Stimulated activated CD4-positive, alpha-beta T cell treated with anti-CD3 and anti-CD28 coated beads, Interleukin-15, amount 100 ng/mL, for 24 hours (primary cell): ENCODE data around the gene TMCC3.
"Not testable (repeated sequence)": the region's sequence is repeated elsewhere in the genome, so short reads cannot be mapped to it uniquely, and the experiment has no call there.

ENCODE experiments used
- DNase-seq: peaks from one replicate; pipeline ENCODE4 v3.0.0-alpha.2; 2020

The TMCC3 gene

DNA sequence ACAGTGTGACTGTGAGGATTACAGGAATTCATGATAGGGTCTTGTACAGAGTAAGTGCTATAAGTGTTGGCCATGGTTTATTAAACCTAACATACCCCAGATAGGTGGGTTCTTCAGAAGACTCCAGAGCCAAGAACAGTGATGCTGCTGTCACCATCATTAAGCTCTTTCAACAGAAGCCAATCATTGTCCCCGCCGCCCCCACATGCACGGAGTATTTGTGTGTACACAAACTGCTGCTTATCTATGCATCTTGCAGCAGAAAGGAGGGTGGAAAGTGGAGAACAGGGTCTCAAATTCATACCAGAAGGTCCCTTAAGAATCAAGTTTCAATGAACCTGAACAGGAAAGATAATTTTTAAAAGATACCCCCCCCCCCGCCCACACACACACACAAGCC, 51.2 kb downstream of the TMCC3 start:
- DNase-seq = no peak

DNA sequence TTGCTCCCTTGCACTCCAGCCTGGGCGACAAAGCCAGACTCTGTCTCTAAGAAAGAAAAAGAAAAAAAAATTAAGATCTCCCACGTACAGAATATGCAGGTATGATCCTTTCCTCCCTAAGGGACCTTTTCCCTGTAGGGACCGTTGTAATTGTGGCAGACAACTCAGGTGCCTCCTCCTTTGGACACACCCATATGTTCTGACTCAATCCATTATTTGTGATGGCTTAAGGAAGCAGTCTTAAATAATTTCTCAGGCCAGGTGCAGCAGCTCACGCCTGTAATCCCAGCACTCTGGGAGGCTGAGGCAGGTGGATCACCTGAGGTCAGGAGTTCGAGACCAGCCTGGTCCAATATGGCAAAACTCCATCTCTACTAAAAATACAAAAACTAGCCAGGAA, 53.1 kb downstream of the TMCC3 start:
- DNase-seq = no peak

DNA sequence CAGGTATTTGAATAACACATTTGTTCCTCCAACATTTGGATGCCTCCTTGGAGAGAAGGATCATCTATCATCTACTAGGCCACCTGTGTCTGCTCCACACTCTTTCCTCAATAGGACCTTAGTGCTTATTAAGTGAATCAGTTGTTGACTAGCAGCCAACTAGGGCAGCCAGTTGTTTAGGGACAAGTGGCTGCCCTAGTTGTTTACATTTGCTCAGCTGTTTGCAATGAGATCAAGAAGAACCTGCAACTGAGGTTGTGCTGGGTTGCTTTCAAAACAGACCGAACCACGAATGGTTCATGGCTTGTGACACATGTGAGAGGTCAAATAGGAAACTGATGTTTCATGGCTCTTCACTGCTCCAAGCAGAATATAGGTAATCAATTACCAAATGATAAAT, 53.8 kb downstream of the TMCC3 start:
- no peak for DNase-seq

DNA sequence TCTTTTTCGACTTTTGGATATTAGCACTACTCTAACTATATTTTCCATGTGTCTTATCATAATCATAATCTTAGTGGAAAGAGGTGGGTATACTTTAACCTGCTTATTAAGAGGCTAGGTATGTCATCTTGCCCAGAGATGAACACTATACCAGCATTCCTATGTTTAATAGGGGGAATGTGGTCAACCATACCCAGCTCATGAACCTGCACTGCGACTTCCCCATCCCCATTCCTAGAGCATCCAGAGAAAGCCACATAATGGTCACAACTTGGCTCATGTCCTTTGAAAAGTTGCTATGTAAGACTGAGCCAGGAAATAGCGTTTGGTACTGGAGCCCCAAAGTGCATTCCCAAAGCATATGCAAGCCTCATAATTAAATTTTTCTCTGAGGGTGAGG, 55.2 kb downstream of the TMCC3 start:
- DNase-seq = no peak

DNA sequence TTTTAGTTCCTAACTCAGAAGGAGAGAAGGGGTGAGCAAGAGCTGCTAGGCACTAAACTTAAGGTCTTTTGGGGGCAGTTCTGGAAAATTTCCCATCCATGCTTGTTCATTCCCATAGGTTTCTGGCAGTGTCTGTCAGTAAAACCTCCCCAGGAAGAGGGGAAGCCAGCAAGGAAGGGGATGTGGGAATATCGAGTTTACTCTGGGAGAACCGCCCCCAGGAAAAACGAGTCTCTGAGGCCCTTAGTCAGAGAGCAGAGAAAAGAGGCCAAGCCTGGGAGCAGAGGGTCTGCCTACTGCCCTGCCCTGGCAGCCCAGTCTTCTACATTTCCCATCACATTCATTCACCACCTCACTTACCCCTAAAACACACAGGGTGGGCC, 55.9 kb downstream of the TMCC3 start:
- DNase-seq = no peak

DNA sequence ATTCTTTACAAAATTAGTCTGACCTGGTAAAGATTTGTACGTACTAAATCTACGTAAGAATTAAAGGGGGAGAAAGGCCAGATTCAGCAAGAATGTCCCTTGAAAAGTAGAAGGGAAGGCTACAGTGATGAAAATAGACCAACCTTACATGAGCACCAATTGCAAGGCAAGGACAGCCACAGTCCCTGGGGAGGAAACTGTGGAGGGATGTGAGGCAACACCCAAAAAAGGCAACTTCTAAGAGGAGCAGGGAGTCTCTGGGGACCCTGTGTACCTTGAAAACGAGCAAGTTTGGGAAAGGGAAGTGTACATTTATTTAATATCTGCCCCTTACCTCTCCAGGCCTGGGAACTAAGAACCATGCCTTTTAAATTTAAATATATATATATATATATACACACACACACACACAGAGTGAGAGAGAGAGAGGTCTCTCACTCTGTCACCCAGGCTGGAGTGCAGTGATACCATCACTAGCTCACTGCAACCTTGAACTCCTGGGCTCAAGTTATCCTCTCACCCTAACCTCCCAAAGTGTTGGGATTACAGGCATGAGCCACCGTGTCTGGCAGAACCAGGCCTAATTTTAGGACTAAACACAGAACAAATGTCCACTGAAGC, 56.4 kb downstream of the TMCC3 start:
- no peak for DNase-seq

DNA sequence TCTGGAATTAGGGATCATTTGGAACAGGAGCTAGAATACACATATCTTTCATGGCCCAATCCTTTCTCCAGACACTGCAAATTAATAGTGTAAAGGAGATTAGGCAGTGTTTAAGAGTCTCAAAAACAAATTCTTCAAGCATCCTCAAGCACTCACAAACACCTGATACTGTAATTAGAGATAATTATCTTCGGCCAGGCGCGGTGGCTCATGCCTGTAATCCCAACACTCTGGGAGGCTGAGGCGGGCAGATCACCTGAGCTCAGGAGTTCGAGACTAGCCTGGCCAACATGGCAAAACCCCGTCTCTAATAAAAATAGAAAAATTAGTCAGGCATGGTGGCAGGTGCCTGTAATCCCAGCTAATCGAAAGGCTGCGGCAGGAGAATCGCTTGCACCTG, 57.6 kb downstream of the TMCC3 start:
- not testable (repeated sequence) for DNase-seq

DNA sequence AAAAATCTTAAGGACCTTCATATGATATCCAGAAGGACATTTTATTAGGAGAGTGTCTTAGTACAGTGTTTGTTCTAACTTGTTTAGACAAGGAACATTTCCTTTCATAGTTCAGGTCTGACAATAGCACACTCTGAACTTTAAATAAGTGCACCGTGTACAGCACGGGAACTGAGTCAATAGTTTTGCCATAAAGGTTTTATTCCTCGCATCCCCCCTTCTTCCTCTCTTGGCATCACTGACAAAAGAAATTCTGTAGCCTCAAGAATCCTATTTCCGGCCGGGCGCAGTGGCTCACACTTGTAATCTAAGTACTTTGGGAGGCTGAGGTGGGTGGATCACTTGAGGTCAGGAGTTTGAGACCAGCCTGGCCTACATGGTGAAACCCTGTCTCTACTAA, 58.3 kb downstream of the TMCC3 start:
- no peak for DNase-seq

DNA sequence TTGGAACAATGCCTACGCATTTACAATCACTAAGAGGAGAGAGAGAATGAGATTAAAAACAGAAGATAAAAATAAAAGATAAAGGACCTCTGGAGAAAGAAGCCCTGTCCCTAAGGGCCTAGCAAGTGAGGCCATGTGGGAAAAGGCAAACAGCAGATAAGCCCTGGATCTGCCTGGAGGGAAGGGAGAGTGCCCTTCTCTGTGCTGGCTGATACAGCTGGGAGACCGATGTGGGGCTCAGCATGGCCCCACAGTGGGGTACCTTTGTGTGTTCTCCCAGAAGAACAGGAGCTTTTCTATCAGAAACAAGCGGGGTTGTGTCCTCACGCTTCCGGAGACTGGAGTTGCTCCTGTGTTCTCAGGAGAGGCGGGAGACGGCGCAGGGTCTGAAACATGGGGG, 59.9 kb downstream of the TMCC3 start:
- DNase-seq = no peak

DNA sequence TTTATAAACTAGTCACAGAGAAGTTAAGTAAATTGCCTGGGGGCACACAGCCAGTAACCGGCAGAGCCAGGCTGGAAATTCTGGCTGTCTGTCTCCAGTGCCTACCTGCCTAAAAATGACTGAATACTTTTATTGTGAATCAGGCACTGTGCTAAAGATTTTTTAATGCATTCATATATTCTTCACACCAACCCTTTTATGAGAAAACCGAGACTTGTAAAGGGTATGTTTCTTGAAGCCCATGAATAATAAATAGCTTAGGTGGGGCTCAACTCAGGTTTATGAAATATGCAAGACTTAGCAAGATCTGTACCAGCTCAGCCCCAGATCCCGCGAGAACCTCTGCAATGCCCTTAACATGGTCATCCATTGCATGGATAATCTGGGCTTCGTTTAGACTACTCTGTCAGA, 60.8 kb downstream of the TMCC3 start:
- no peak for DNase-seq

DNA sequence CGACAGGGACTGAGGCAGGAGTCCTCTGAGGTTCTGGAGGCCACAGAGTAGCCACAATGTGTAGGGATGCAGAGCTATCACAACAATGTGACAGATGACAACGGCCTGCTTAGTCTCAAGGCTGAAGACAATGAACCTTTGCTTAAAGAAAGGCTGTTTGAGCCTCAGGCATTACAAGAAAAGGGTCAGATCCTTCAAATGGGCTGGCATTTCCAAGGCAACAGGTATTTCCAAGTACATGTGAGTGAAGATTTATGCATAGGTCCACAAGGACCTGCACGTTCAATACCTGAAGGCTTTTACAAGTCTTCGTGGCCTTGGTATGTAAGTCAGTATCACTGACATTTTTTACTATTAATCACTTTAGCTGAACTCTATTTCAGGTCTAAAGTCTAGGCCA, 62.0 kb downstream of the TMCC3 start:
- no peak for DNase-seq

DNA sequence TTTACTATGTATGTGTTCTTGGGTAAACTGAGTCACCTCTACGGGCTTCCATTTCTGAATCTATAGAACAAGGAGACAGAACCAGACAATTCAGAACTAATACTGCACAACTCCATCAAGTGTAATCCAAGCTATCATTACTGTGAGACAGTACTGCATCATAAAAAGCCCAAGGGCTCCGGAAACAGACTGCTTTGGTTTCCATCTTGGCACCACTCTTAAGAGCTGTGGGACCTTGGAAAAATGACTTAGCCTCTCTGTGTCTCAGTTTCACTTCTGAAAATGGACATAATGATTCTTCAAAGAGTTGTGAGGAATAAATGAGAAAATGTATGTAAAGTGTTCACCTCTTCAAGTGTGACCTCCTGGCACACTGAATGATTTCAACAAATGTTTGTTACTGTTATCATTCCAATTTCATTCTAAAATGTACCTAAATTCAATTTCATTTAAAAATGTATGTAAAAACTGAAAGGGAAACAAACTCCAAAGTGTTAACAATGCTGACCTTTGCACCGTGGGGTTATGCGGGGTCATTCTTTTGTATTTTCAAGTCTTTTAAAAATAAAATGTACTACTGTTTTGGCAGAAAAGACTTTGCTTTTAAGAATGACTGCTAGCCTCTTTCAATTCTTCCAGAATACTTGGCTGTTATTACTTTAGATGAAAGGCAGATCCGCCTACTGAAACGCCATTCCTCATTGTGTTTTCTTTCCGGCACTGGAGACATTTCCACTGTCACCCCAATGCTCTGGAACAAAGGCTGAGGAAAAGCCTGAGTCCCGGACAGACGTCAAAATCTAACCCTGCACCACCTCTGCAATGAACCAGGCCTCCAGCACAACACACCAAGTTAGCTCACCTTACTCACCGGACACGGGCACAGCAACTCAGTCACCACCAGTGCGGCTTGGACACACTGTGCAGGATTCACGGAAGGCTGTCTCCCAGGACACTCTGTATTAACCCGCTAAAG, 62.8 kb downstream of the TMCC3 start:
- no peak for DNase-seq

DNA sequence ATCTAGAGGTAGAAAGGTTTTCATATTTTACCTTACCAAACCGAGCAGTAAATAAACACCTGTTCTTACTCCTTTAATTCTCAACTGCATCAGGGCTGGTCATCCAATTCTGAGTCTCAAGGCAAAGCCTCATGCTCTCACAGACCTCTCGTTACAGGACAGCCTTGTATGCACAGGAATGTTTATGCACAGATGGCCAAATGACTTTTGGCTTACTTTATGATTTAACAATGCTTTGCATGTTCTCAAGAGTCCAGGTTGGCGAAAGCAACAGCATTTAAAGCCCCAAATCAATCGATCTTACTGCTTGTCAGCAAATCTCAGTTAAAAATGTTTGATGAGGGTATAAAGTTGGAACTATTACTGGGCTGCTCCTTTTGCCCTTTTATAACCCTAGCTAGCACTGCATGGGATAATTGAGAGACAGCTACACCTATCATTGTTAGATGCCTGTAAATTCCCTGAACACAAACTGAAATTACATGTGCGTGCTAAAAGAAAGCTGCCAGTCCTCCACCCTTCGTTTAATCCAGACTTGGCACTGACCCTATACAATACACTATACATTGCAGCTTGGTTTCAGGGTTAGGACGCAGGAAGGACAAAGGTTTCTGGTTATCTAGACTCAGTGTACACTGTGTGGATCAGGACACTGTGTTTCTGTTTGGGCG, 63.6 kb downstream of the TMCC3 start:
- no peak for DNase-seq

DNA sequence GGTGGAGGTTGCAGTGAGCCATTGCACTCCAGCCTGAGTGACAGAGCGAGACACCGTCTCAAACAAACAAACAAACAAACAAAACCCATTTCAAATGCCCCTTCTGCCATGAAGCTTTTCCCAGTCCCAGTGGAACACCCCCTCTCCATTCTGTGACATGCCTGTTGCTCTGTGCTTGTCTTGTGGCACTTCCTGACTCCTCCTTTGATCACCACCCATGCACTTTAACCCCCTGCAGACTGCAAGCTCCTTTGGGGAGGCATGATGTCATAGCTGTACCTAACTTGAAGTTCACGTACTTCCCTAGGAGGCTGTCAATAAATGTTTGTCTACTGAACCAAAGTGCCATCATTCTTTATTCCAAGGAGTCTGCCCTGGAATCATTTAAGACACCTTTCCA, 64.7 kb downstream of the TMCC3 start:
- no peak for DNase-seq

DNA sequence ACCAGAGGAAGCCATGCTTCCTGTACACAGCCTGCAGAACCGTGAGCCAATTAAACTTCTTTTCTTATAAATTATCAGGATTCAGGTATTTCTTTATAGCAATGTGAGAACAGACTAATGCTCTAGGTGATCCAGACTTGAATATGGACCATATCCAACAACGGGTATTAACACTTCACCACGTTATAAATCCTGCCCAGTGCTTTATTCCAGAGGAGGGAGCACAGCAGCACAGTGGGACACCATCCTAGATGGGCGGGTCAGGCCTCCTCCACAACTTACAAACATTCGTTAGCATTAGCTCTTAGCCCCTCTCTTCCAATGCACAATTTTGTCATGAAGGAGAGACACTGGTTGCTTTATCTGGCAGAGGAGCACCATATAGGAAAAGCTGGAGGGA, 66.0 kb downstream of the TMCC3 start:
- DNase-seq = no peak

DNA sequence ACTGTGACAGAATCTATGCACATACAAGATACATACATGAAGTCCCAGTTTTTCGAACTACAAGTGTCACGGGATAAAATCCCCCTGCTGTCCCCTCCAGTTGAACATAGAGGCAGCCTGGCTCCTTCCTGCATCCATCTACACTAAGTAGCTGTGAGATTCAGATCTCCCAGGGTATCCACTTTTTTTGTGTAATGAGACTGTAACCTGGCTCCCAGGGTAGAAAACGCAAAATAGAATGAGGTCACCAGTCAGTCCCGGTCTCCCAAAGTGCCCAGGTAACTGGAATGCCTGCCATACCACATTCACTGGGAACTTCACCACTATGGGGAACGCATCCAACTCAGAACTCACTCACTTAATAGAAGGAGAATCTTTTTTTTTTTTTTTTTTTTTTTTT, 67.8 kb downstream of the TMCC3 start:
- DNase-seq = no peak

DNA sequence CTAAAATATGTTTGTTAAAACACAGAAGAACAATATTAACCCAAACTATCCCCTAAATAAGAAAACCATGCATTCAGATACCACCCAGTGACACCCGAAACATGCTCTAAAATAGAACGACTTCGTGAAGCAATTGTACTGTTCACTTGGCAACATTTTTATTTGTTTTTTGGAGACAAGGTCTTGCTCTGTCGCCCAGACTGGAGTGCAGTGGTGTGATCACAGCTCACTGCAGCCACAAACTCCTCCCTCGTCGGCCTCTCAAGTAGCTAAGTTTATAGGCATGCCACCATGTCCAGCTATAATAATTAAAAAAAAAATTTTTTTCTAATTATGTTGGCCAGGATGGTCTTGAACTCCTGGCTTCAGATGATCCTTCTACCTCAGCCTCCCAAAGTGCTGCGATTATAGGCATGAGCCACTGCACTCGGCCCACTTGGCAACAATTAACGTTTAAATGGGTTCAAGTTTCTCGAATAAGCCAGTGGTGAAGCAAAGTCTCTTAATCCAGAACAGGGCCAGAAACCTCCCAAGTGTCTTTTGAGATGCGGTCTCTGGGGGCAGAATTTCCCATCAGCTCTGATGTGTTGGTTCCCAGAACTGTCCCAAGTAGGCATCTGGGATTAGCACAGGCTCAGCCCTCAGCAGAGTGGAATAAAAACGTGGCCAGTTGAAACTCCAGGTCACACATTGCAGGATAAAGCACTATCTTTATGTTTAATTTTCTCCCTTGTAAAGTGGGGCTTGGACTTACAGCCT, 74.5 kb downstream of the TMCC3 start:
- DNase-seq = no peak

DNA sequence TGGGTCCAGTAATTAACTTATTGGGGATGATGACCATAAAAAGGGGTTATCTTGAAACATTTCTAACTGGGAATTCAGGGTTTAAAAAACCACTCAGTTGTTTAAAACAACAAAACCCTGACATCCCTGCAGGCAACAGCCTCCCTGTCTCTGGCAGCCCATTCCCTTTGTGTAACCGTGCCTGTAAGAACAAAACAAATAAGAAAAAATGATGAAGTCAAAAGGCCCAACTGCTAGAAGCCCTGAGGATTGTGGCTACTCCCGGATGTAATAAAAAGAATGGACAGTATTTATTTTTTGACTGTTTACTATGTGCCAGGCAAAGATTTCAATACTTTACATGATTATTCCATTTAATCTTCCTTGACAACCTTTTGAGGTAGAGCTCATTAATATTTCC, 75.3 kb downstream of the TMCC3 start:
- no peak for DNase-seq

DNA sequence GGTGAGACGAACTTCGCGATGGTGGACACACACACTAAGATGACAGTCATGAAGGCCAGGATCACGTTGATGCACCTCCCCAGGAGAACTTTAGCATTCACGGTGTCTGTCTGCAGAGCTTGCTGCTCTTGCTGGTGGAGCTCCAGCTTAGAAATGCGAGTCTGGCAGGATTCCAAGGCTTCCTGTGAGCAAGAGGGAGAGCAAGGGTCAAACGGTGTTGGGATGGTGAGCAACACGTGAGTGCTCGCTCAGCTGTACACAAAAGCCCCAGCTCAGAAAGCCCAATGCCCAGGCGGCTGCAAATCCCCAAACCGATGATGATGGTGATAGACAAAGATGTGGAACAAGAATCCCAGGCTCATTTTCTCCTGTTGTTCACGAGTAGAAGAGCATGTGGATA, 78.8 kb downstream of the TMCC3 start:
- no peak for DNase-seq

DNA sequence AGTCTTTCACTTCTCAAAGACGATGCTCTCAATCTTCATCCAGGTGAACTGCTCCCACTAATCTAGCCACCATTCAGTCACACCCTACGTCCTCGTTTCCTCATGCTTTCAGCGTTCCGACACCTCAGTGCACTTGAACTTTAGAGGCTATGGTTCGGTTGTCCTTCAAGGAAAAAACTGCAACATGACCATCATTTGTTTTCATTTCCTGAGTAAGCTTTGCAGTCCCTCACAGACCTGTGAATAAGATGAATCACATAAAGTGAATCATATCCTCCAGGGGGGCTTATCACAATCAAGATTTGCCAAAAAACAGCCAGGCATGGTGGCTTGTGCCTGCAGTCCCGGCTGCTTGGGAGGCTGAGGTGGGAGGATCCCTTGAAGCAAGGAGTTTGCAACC, 80.2 kb downstream of the TMCC3 start:
- DNase-seq = no peak

DNA sequence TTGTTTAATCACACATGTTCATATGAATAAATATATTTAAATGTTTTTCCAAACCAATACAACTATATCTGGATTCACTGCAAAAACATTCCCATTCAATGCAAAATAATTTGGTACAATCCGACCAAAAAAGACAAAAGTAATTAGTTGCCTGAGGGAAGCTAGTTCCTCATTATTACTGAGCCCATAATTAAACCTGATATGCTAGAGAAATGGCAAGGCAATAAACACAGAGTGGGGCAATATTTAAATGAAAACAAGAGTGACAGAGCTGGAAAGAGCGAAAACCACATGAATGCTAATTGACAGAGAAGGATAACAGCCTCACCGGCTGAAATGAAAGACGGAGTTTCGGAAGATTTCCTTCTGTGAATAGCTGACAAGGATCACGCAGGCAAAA, 82.6 kb downstream of the TMCC3 start:
- DNase-seq = no peak

DNA sequence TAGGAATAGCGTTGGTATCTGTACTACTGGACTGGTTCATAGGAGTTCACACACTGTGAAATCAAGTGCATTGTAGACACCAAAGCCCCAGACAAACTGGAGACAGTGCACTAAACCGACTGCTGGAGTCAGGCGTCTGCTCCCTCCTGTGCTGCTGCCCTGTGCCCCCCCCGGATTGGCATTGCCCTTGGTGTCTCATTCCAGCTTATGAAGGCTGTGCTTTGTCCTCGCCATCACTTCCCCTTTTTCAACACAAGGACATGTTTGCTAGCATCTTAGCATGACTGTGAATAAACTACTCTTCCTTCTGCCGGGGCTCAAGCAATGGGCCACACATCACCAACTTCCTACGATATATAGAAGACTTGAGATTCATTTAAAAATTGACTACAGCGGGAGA, 84.0 kb downstream of the TMCC3 start:
- DNase-seq = no peak

DNA sequence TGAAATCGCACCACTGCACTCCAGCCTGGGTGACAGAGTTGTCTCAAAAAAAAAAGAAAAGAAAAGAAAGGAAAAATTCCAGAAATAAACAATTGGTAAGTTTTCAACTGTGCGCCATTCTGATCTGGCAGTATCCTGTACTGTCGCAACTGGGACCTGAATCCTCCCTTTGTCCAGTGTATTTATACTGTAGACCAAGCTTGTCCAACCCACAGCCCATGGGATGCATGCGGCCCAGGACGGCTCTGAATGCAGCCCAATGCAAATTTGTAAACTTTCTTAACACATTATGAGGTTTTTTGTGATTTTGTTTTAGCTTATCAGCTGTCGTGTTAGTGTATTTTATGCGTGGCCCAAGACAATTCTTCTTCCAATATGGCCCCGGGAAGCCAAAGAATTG, 84.7 kb downstream of the TMCC3 start:
- no peak for DNase-seq
